ENCODE data around the gene NUDT21.

NUDT21 gene

GRCh38 chr16:56469748-56470147 lies 18.6 kb upstream of the NUDT21 start:
- H3K27me3 ChIP-seq (replicated peaks; ENCODE audit: control insufficient read depth, insufficient read depth, low read length): no peaks in the 10 kb centered on the region
- H3K36me3 ChIP-seq (ENCODE audit: control insufficient read depth, insufficient read depth, low read length): peaks cover 25% of the 10 kb centered on the region
- no peak overlapping the region for H3K4me3 ChIP-seq (replicated peaks; ENCODE audit: low read depth, low read length)
- TF ChIP-seq, protein P1, sequence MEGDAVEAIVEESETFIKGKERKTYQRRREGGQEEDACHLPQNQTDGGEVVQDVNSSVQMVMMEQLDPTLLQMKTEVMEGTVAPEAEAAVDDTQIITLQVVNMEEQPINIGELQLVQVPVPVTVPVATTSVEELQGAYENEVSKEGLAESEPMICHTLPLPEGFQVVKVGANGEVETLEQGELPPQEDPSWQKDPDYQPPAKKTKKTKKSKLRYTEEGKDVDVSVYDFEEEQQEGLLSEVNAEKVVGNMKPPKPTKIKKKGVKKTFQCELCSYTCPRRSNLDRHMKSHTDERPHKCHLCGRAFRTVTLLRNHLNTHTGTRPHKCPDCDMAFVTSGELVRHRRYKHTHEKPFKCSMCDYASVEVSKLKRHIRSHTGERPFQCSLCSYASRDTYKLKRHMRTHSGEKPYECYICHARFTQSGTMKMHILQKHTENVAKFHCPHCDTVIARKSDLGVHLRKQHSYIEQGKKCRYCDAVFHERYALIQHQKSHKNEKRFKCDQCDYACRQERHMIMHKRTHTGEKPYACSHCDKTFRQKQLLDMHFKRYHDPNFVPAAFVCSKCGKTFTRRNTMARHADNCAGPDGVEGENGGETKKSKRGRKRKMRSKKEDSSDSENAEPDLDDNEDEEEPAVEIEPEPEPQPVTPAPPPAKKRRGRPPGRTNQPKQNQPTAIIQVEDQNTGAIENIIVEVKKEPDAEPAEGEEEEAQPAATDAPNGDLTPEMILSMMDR (IDR thresholded peaks at IDR 0.05; ENCODE audit: insufficient read depth, low read length, poor library complexity, severe bottlenecking): no peak
- DNase-seq (ENCODE audit: extremely low read depth, insufficient read length): no peak

DNA sequence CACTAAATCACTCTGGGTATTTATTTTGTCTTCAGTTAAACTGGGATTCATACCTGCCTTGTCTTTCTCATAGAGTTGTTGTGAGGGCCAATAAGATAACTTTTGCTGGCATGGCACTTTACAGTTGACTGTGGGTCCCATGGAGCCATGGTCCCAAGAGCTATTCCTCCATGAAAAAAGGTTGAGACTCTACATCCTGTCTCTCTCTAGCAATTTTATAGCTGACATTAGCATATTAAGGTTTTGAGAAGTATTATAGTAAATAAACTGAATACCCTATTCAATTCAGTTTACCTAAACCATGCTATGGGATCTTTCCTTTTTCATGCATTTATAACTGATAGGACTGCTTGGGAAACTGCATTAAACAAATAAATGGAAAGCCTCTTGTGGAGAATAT lies 17.7 kb upstream of the NUDT21 start:
- TF ChIP-seq, protein P1 (IDR thresholded peaks at IDR 0.05; ENCODE audit: insufficient read depth, low read length, poor library complexity, severe bottlenecking): no peak
- H3K4me3 ChIP-seq (replicated peaks; ENCODE audit: low read depth, low read length): no peak overlapping the region
- no peaks in the 10 kb centered on the region for H3K27me3 ChIP-seq (replicated peaks; ENCODE audit: control insufficient read depth, insufficient read depth, low read length)
- H3K36me3 ChIP-seq (ENCODE audit: control insufficient read depth, insufficient read depth, low read length): peaks cover 22% of the 10 kb centered on the region
- DNase-seq (ENCODE audit: extremely low read depth, insufficient read length): no peak

GRCh38 chr16:56466344-56466743 lies 15.2 kb upstream of the NUDT21 start:
- H3K36me3 ChIP-seq (ENCODE audit: control insufficient read depth, insufficient read depth, low read length): peaks cover 17% of the 10 kb centered on the region
- H3K27me3 ChIP-seq (replicated peaks; ENCODE audit: control insufficient read depth, insufficient read depth, low read length): no peaks in the 10 kb centered on the region
- no peak for DNase-seq (ENCODE audit: extremely low read depth, insufficient read length)
- no peak overlapping the region for H3K4me3 ChIP-seq (replicated peaks; ENCODE audit: low read depth, low read length)
- TF ChIP-seq, protein P1 (IDR thresholded peaks at IDR 0.05; ENCODE audit: insufficient read depth, low read length, poor library complexity, severe bottlenecking): no peak

DNA sequence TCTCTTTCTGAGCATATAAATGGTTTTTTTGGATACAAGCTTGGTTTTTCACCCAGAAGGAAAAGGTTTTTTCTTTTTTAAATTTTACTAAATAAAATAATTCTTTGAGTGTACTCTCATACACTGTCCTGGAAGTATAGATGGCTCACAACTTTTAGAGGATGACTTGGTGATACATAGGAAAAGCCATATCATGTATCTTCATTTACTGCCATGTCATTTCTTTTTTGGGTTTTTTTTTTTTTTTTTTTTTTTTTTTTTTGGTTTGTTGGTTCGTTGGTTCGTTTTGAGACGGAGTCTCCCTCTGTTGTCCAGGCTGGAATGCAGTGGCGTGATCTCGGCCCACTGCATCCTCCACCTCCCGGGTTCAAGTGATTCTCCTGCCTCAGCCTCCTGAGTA lies 12.0 kb upstream of the NUDT21 start:
- Histone ChIP-seq H3K36me3 (ENCODE audit: control insufficient read depth, insufficient read depth, low read length) (peaks cover 6% of the 10 kb centered on the region), H3K4me3 (replicated peaks; ENCODE audit: low read depth, low read length) (no peak overlapping the region), H3K27me3 (replicated peaks; ENCODE audit: control insufficient read depth, insufficient read depth, low read length) (no peaks in the 10 kb centered on the region)
- DNase-seq (ENCODE audit: extremely low read depth, insufficient read length): no peak
- TF ChIP-seq, protein P1 (IDR thresholded peaks at IDR 0.05; ENCODE audit: insufficient read depth, low read length, poor library complexity, severe bottlenecking): no peak

DNA sequence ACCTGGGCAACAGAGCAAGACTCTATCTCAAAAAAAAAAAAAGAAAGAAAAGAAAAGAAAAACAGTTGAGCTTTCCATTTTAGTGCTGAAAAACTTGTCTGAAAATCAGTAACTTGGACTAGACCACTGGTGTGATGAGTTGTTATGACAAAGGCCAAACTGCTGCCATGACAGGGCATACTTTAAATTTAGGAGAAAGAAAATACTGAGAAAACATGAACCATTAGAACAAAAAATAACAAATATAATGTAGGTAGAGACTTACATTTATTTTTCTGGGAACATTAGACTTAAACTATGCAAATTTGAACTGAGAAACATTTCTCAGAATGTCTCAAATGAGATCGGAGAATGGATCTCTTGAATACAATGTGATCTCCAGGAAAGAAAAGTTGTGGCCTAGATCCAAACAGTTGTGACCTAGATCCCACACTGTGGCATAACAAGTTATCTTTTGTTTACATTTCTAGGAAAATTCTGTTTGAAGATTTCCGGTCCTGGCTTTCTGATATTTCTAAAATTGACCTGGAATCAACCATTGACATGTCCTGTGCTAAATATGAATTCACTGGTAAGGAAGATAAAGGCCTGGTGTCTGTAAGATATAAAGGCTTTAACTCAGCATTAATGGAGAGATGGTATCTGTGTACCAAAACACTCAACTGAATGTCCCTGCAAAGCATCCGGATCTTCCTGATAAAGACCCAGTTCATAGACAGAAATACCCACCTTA lies 11.1 kb upstream of the NUDT21 start:
- Histone ChIP-seq H3K27me3 (replicated peaks; ENCODE audit: control insufficient read depth, insufficient read depth, low read length) (no peaks in the 10 kb centered on the region), H3K36me3 (ENCODE audit: control insufficient read depth, insufficient read depth, low read length) (peaks cover 4% of the 10 kb centered on the region), H3K4me3 (replicated peaks; ENCODE audit: low read depth, low read length) (no peak overlapping the region)
- TF ChIP-seq, protein P1 (IDR thresholded peaks at IDR 0.05; ENCODE audit: insufficient read depth, low read length, poor library complexity, severe bottlenecking): no peak
- DNase-seq (ENCODE audit: extremely low read depth, insufficient read length): no peak

DNA sequence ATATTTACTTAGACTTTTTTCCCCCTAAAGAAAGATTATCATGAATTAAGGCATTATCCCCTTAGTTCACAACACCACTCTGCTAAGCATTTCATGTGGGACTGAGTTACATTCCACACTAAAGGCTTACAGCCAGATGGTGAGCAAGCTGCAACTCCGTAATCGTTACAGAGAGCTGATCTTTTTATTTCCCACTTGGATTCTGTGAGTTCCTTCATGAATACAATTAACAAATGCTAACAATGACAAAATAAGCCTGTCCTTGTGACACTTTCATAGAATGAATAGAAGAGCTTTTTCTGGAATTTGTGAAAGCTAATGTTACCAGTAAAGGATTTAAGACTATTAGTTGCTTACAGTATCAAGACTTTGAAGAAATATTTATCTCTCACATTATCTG lies 9.0 kb upstream of the NUDT21 start:
- TF ChIP-seq, protein P1 (IDR thresholded peaks at IDR 0.05; ENCODE audit: insufficient read depth, low read length, poor library complexity, severe bottlenecking): no peak
- DNase-seq (ENCODE audit: extremely low read depth, insufficient read length): no peak
- peaks cover 3% of the 10 kb centered on the region for H3K36me3 ChIP-seq (ENCODE audit: control insufficient read depth, insufficient read depth, low read length)

More for the DNA sequence above, 9.0 kb upstream of the NUDT21 start:
- no peaks in the 10 kb centered on the region for H3K27me3 ChIP-seq (replicated peaks; ENCODE audit: control insufficient read depth, insufficient read depth, low read length)
- H3K4me3 ChIP-seq (replicated peaks; ENCODE audit: low read depth, low read length): no peak overlapping the region
